ENCODE results near the gene FAM98C.
"Not testable (repeated sequence)": the region's sequence is repeated elsewhere in the genome, so short reads cannot be mapped to it uniquely, and the experiment has no call there.

FAM98C gene

DNA sequence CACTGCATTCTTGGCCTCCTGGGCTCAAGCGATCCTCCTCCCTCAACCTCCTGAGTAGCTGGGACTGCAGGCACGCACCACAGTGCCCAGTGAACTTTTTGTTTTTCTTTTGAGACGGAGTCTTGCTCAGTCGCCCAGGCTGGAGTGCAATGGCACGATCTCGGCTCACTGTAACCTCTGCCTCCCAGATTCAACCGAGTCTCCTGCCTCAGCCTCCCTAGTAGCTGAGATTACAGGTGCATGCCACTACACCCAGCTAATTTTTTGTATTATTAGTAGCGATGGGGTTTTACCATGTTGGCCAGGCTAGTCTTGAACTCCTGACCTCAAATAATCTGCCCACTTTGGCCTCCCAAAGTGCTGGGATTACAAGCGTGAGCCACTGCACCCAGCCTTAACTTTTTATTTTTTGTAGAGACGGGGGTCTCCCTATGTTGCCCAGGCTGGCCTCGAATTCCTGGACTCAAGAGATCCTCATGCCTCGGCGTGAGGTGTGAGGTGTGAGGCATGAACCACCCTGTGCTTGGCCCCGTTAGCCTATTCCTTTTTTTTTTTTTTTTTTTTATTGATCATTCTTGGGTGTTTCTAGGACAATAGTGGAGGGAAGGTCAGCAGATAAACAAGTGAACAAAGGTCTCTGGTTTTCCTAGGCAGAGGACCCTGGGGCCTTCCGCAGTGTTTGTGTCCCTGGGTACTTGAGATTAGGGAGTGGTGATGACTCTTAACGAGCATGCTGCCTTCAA lies 39.8 kb upstream of the FAM98C start:
- H3K4ac ChIP-seq (ENCODE audit: low read depth, low read length); H3K9me3 ChIP-seq (ENCODE audit: insufficient read depth, low read depth, low read length); H2AK5ac ChIP-seq (ENCODE audit: low read length); H3K9ac ChIP-seq (ENCODE audit: low read length); H3K79me2 ChIP-seq (ENCODE audit: control insufficient read depth, insufficient read depth, low read length, poor library complexity); DNase-seq; H3K23ac ChIP-seq (ENCODE audit: low read length); H4K12ac ChIP-seq (ENCODE audit: low read depth, low read length); H3K18ac ChIP-seq (ENCODE audit: low read length); H4K91ac ChIP-seq (ENCODE audit: low read depth, low read length); H3K4me1 ChIP-seq (ENCODE audit: control insufficient read depth in 1 of 2, insufficient read depth in 2 of 2, low read length in 2 of 2); H3K36me3 ChIP-seq (ENCODE audit: control insufficient read depth in 1 of 2, insufficient read depth in 2 of 2, low read length in 2 of 2); H3K27me3 ChIP-seq (ENCODE audit: insufficient read depth, low read length); H4K8ac ChIP-seq (ENCODE audit: low read depth, low read length); H2BK5ac ChIP-seq (ENCODE audit: low read depth, low read length, poor library complexity); H2BK120ac ChIP-seq (ENCODE audit: insufficient read depth, low read length, poor library complexity); H3K14ac ChIP-seq (ENCODE audit: low read length); H2BK12ac ChIP-seq (ENCODE audit: low read length); H2AFZ ChIP-seq (ENCODE audit: insufficient read depth, low read length, poor library complexity); H3K79me1 ChIP-seq (ENCODE audit: low read length); H3K4me3 ChIP-seq (ENCODE audit: low read depth, low read length); H3K27ac ChIP-seq (ENCODE audit: low read depth, low read length): not testable (repeated sequence)
- WGBS (ENCODE audit: extremely low coverage, insufficient coverage, insufficient read length): no CpG with 5 or more reads among the region's 16 CpGs
- peak overlapping the region; percentile 94 for H3K4me2 ChIP-seq (ENCODE audit: low read length)

DNA sequence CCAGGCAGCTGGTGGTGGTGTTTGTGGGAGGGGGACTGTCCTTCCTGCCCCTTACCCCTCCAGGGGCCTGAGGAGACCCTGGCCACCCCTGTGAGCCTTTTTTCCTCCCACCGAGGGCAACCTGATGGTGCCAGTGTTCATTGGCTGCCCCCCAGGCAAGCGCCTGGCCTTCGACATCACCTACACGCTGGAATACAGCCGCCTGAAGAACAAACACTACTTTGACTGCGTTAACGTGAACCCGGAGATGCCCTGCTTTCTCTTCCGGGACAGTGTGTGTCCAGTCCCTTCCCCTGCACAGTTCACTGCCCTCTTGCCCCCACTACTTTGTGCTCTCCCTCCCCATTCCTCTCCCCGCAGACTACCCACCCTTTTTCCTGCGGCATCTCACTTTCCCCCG lies 35.9 kb upstream of the FAM98C start:
- H4K12ac ChIP-seq (ENCODE audit: low read depth, low read length): no peak overlapping the region
- no peaks in the 10 kb centered on the region for H3K36me3 ChIP-seq (ENCODE audit: control insufficient read depth in 1 of 2, insufficient read depth in 2 of 2, low read length in 2 of 2)
- no peak for DNase-seq

DNA sequence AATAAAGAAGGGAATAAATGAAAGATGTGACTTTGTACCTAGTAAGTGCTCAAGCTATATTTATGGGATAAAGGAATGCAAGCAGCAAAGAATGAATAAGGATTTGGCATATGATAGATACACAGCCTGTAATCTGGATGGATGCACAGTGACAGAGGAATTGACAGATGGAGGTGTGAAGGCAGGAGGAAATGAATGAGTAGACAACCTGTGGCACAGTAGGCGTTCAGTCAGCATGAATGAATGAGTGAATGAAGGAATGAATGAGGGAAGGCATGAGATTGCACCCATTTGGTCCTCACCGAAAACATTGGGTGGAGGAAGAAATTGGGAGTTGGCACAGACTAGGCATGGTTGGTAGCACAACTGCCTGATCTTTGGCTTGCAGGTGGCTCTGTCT lies 33.3 kb upstream of the FAM98C start:
- H2AFZ ChIP-seq (ENCODE audit: insufficient read depth, low read length, poor library complexity): no peak overlapping the region
- no peak overlapping the region for H3K4ac ChIP-seq (ENCODE audit: low read depth, low read length)
- no peak overlapping the region for H4K8ac ChIP-seq (ENCODE audit: low read depth, low read length)
- H3K27me3 ChIP-seq (ENCODE audit: insufficient read depth, low read length): no peaks in the 10 kb centered on the region
- H3K23ac ChIP-seq (ENCODE audit: low read length): no peak overlapping the region
- no peaks in the 10 kb centered on the region for H3K79me2 ChIP-seq (ENCODE audit: control insufficient read depth, insufficient read depth, low read length, poor library complexity)
- H3K4me2 ChIP-seq (ENCODE audit: low read length): no peak overlapping the region
- H2BK5ac ChIP-seq (ENCODE audit: low read depth, low read length, poor library complexity): no peak overlapping the region
- no peak overlapping the region for H2AK5ac ChIP-seq (ENCODE audit: low read length)
- peaks cover under 1% of the 10 kb centered on the region for H3K79me1 ChIP-seq (ENCODE audit: low read length)
- no peak overlapping the region for H3K9ac ChIP-seq (ENCODE audit: low read length)
- DNase-seq: no peak
- H3K14ac ChIP-seq (ENCODE audit: low read length): no peak overlapping the region
- H2BK120ac ChIP-seq (ENCODE audit: insufficient read depth, low read length, poor library complexity): no peak overlapping the region
- H3K27ac ChIP-seq (ENCODE audit: low read depth, low read length): no peak overlapping the region
- no peaks in the 10 kb centered on the region for H3K36me3 ChIP-seq (ENCODE audit: control insufficient read depth in 1 of 2, insufficient read depth in 2 of 2, low read length in 2 of 2)
- H4K91ac ChIP-seq (ENCODE audit: low read depth, low read length): no peak overlapping the region
- WGBS (ENCODE audit: extremely low coverage, insufficient coverage, insufficient read length): no CpG with 5 or more reads among the region's 2 CpGs
- no peak overlapping the region for H3K4me3 ChIP-seq (ENCODE audit: low read depth, low read length)
- peaks cover 4% of the 10 kb centered on the region for H3K9me3 ChIP-seq (ENCODE audit: insufficient read depth, low read depth, low read length)
- H3K18ac ChIP-seq (ENCODE audit: low read length): no peak overlapping the region
- H4K12ac ChIP-seq (ENCODE audit: low read depth, low read length): no peak overlapping the region
- no peaks in the 10 kb centered on the region for H3K4me1 ChIP-seq (ENCODE audit: control insufficient read depth in 1 of 2, insufficient read depth in 2 of 2, low read length in 2 of 2)
- no peak overlapping the region for H2BK12ac ChIP-seq (ENCODE audit: low read length)

More for the DNA sequence above, 35.9 kb upstream of the FAM98C start:
- Histone ChIP-seq H3K4me3 (ENCODE audit: low read depth, low read length) (no peak overlapping the region), H3K79me2 (ENCODE audit: control insufficient read depth, insufficient read depth, low read length, poor library complexity) (no peaks in the 10 kb centered on the region), H3K27me3 (ENCODE audit: insufficient read depth, low read length) (no peaks in the 10 kb centered on the region), H4K8ac (ENCODE audit: low read depth, low read length) (no peak overlapping the region), H4K91ac (ENCODE audit: low read depth, low read length) (no peak overlapping the region), H2AFZ (ENCODE audit: insufficient read depth, low read length, poor library complexity) (no peak overlapping the region), H3K4me2 (ENCODE audit: low read length) (no peak overlapping the region), H3K79me1 (ENCODE audit: low read length) (peaks cover 3% of the 10 kb centered on the region), H3K23ac (ENCODE audit: low read length) (no peak overlapping the region), H3K9ac (ENCODE audit: low read length) (no peak overlapping the region), H3K14ac (ENCODE audit: low read length) (no peak overlapping the region), H2AK5ac (ENCODE audit: low read length) (no peak overlapping the region), H3K9me3 (ENCODE audit: insufficient read depth, low read depth, low read length) (peaks cover 4% of the 10 kb centered on the region), H3K27ac (ENCODE audit: low read depth, low read length) (no peak overlapping the region), H2BK12ac (ENCODE audit: low read length) (no peak overlapping the region), H2BK120ac (ENCODE audit: insufficient read depth, low read length, poor library complexity) (no peak overlapping the region), H3K18ac (ENCODE audit: low read length) (no peak overlapping the region), H2BK5ac (ENCODE audit: low read depth, low read length, poor library complexity) (no peak overlapping the region), H3K4me1 (ENCODE audit: control insufficient read depth in 1 of 2, insufficient read depth in 2 of 2, low read length in 2 of 2) (peaks cover 0 to 4% of the 10 kb centered on the region in 2 experiments), H3K4ac (ENCODE audit: low read depth, low read length) (no peak overlapping the region)
- WGBS (ENCODE audit: extremely low coverage, insufficient coverage, insufficient read length): no CpG with 5 or more reads among the region's 12 CpGs

DNA sequence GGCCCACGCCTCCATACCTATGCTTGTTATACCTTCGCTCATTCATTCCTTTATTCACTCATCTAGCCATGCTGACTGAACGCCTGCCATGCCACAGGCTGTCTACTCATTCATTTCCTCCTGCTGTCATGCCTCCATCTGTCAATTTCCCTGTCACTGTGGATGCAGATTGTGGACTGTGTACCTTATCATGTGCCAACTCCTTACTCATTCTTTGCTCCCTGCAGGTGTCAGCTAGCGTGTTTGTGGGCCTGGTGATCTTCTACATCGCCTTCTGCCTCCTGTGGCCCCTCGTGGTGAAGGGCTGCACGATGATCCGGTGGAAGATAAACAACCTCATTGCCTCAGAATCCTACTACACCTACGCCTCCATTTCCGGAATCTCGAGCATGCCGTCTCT lies 32.6 kb upstream of the FAM98C start:
- no peak overlapping the region for H4K8ac ChIP-seq (ENCODE audit: low read depth, low read length)
- H3K14ac ChIP-seq (ENCODE audit: low read length): no peak overlapping the region
- no CpG with 5 or more reads among the region's 12 CpGs for WGBS (ENCODE audit: extremely low coverage, insufficient coverage, insufficient read length)
- H3K23ac ChIP-seq (ENCODE audit: low read length): no peak overlapping the region
- no peak overlapping the region for H2BK120ac ChIP-seq (ENCODE audit: insufficient read depth, low read length, poor library complexity)
- DNase-seq: no peak
- H3K4me2 ChIP-seq (ENCODE audit: low read length): no peak overlapping the region
- H3K27ac ChIP-seq (ENCODE audit: low read depth, low read length): no peak overlapping the region
- H3K36me3 ChIP-seq (ENCODE audit: control insufficient read depth in 1 of 2, insufficient read depth in 2 of 2, low read length in 2 of 2): no peaks in the 10 kb centered on the region
- no peaks in the 10 kb centered on the region for H3K27me3 ChIP-seq (ENCODE audit: insufficient read depth, low read length)
- H3K4me3 ChIP-seq (ENCODE audit: low read depth, low read length): no peak overlapping the region
- H3K9me3 ChIP-seq (ENCODE audit: insufficient read depth, low read depth, low read length): no peaks in the 10 kb centered on the region
- no peak overlapping the region for H2AFZ ChIP-seq (ENCODE audit: insufficient read depth, low read length, poor library complexity)
- H2BK12ac ChIP-seq (ENCODE audit: low read length): no peak overlapping the region
- no peak overlapping the region for H2AK5ac ChIP-seq (ENCODE audit: low read length)
- peaks cover 7% of the 10 kb centered on the region for H3K79me2 ChIP-seq (ENCODE audit: control insufficient read depth, insufficient read depth, low read length, poor library complexity)
- H3K18ac ChIP-seq (ENCODE audit: low read length): no peak overlapping the region
- H4K12ac ChIP-seq (ENCODE audit: low read depth, low read length): no peak overlapping the region
- no peak overlapping the region for H3K9ac ChIP-seq (ENCODE audit: low read length)
- peaks cover 7% of the 10 kb centered on the region for H3K79me1 ChIP-seq (ENCODE audit: low read length)
- no peak overlapping the region for H2BK5ac ChIP-seq (ENCODE audit: low read depth, low read length, poor library complexity)
- no peak overlapping the region for H3K4ac ChIP-seq (ENCODE audit: low read depth, low read length)
- H4K91ac ChIP-seq (ENCODE audit: low read depth, low read length): no peak overlapping the region
- H3K4me1 ChIP-seq (ENCODE audit: control insufficient read depth in 1 of 2, insufficient read depth in 2 of 2, low read length in 2 of 2): peaks cover under 1% of the 10 kb centered on the region in 2 experiments

Data from trophoblast cell (in vitro differentiated cells and primary cell).